ENCODE data around the gene RPS18. TPM values are rescaled to one million over a fixed set of nuclear protein-coding genes. Genes with fewer than 3 reads are reported as not detected.

The RPS18 gene
- total and polyA plus RNA-seq, 9 of the 15 experiments (the other 6 are each of a cell fraction or from before 2014, with no cell fraction given), result 5,023 to 17,516 (median 8,131) TPM

- TF ChIP-seq NCOA4 (IDR thresholded peaks at IDR 0.05; ENCODE audit: partially characterized antibody), result no peak
- TF ChIP-seq ZNF253 (CRISPR knock-in tag; conservative IDR thresholded peaks at IDR 0.05), result no peak
- no peak for TF ChIP-seq TARDBP (IDR thresholded peaks at IDR 0.05)
- TF ChIP-seq CBFB (CRISPR knock-in tag; IDR thresholded peaks at IDR 0.05), result peak; percentile 87
- no peak for TF ChIP-seq THRAP3 (IDR thresholded peaks at IDR 0.05; ENCODE audit: borderline replicate concordance)
- no peak for TF ChIP-seq FOXJ3 (CRISPR knock-in tag; IDR thresholded peaks at IDR 0.05)
- no peak for TF ChIP-seq ZFP30 (CRISPR knock-in tag; IDR thresholded peaks at IDR 0.05; ENCODE audit: borderline replicate concordance)
- TF ChIP-seq RFX5 (IDR thresholded peaks at IDR 0.05; ENCODE audit: low read depth, low read length), result no peak
- peak; percentile 87 for TF ChIP-seq POLR2G (IDR thresholded peaks at IDR 0.05; ENCODE audit: low read depth, low read length)
- TF ChIP-seq ZNF668 (CRISPR knock-in tag; IDR thresholded peaks at IDR 0.05), result no peak
- TF ChIP-seq FOXK2 (conservative IDR thresholded peaks at IDR 0.05 in 1 of 2, IDR thresholded peaks at IDR 0.05 in 1 of 2; ENCODE audit: low read depth in 2 of 2), result no peak; a peak in 1 of 4 replicates
- TF ChIP-seq RFX1 (IDR thresholded peaks at IDR 0.05), result no peak
- TF ChIP-seq IRF2 (CRISPR knock-in tag; IDR thresholded peaks at IDR 0.05), result peak; percentile 99
- no peak for TF ChIP-seq TAF9B (IDR thresholded peaks at IDR 0.05; ENCODE audit: partially characterized antibody)
- TF ChIP-seq RBBP5 (IDR thresholded peaks at IDR 0.05; ENCODE audit: borderline replicate concordance, insufficient read depth, low read length, poor library complexity, severe bottlenecking), result peak; percentile 82
- TF ChIP-seq ZNF212 (CRISPR knock-in tag; IDR thresholded peaks at IDR 0.05), result 0 out of 2 replicates have a peak, but pooled peaks have one; percentile 43
- no peak for TF ChIP-seq KHSRP (IDR thresholded peaks at IDR 0.05)
- no peak for TF ChIP-seq NFATC3 (IDR thresholded peaks at IDR 0.05)
- no peak for TF ChIP-seq ZC3H8 (IDR thresholded peaks at IDR 0.05)
- no peak for TF ChIP-seq HSF4 (CRISPR knock-in tag; IDR thresholded peaks at IDR 0.05; ENCODE audit: borderline replicate concordance)
- TF ChIP-seq, protein P1, sequence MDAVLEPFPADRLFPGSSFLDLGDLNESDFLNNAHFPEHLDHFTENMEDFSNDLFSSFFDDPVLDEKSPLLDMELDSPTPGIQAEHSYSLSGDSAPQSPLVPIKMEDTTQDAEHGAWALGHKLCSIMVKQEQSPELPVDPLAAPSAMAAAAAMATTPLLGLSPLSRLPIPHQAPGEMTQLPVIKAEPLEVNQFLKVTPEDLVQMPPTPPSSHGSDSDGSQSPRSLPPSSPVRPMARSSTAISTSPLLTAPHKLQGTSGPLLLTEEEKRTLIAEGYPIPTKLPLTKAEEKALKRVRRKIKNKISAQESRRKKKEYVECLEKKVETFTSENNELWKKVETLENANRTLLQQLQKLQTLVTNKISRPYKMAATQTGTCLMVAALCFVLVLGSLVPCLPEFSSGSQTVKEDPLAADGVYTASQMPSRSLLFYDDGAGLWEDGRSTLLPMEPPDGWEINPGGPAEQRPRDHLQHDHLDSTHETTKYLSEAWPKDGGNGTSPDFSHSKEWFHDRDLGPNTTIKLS (IDR thresholded peaks at IDR 0.05; ENCODE audit: borderline replicate concordance, low read depth), result no peak
- no peak for TF ChIP-seq BRD4 (IDR thresholded peaks at IDR 0.05)
- TF ChIP-seq, protein P2, sequence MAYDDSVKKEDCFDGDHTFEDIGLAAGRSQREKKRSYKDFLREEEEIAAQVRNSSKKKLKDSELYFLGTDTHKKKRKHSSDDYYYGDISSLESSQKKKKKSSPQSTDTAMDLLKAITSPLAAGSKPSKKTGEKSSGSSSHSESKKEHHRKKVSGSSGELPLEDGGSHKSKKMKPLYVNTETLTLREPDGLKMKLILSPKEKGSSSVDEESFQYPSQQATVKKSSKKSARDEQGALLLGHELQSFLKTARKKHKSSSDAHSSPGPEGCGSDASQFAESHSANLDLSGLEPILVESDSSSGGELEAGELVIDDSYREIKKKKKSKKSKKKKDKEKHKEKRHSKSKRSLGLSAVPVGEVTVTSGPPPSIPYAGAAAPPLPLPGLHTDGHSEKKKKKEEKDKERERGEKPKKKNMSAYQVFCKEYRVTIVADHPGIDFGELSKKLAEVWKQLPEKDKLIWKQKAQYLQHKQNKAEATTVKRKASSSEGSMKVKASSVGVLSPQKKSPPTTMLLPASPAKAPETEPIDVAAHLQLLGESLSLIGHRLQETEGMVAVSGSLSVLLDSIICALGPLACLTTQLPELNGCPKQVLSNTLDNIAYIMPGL (CRISPR knock-in tag; IDR thresholded peaks at IDR 0.05), result 0 out of 2 replicates have a peak, but pooled peaks have one; percentile 29
- TF ChIP-seq ZNF23 (CRISPR knock-in tag; IDR thresholded peaks at IDR 0.05), result no peak
- TF ChIP-seq SIX5 (IDR thresholded peaks at IDR 0.05; ENCODE audit: borderline replicate concordance in 1 of 2, insufficient read depth in 1 of 2, low read depth in 1 of 2, low read length in 2 of 2), result no peak
- no peak for TF ChIP-seq ZSCAN29 (IDR thresholded peaks at IDR 0.05)
- no peak for TF ChIP-seq SMC3 (conservative IDR thresholded peaks at IDR 0.05; ENCODE audit: insufficient read depth, low read depth, low read length)
Observed at GRCh38 chr6:33313709-33314514, 42.0 kb downstream of the RPS18 start, which contains the start of gene TAPBP (continued).

Data from K562 (cell line).